SU-DHL-6 (cell line): ENCODE data around the gene CLHC1.

Experiments used
- H2AFZ ChIP-seq: fragments of 200-600 bp; sonication (generic); 2 replicates; pipeline ENCODE4 v1.6.1; 2014; ENCODE audit warnings: low read depth, mild to moderate bottlenecking, moderate library complexity, mixed read lengths, antibody characterized with exemption, low read length; ENCODE audit not compliant: severe bottlenecking
- H3F3A ChIP-seq: fragments of 200-600 bp; shearing (Covaris generic); 2 replicates; pipeline ENCODE4 v1.6.0; 2016; ENCODE audit warnings: antibody characterized with exemption, mild to moderate bottlenecking; ENCODE audit not compliant: insufficient read depth
- H3K27ac ChIP-seq: fragments of 200-600 bp; sonication (generic); 2 replicates; pipeline ENCODE4 v1.5.1; 2016; ENCODE audit warnings: low read depth, mild to moderate bottlenecking, low read length, moderate library complexity, mixed read lengths
- H3K27me3 ChIP-seq: fragments of 200-600 bp; sonication (generic), shearing (Covaris generic); 2 replicates; pipeline ENCODE4 v1.6.0; 2014; ENCODE audit warnings: mild to moderate bottlenecking, low read length
- H3K36me3 ChIP-seq: fragments of 200-600 bp; sonication (generic); 2 replicates; pipeline ENCODE4 v1.6.1; 2014; ENCODE audit warnings: mild to moderate bottlenecking, low read length, mixed read lengths
- H3K4me2 ChIP-seq: fragments of 300-600, 200-600 bp; shearing (Covaris generic), sonication (generic); 2 replicates; pipeline ENCODE4 v1.6.0; 2014; ENCODE audit warnings: low read length, low read depth, mild to moderate bottlenecking; ENCODE audit not compliant: poor library complexity, severe bottlenecking
- H3K4me3 ChIP-seq: fragments of 200-600 bp; sonication (generic); 2 replicates; pipeline ENCODE4 v1.5.1; 2014; ENCODE audit warnings: antibody characterized with exemption, low read length, mild to moderate bottlenecking, mixed read lengths; ENCODE audit not compliant: insufficient read depth, poor library complexity, severe bottlenecking
- H3K79me2 ChIP-seq: fragments of 200-600 bp; sonication (generic); 2 replicates; pipeline ENCODE4 v1.6.1; 2014; ENCODE audit warnings: mild to moderate bottlenecking, low read length, moderate library complexity; ENCODE audit not compliant: insufficient read depth
- H3K9ac ChIP-seq: fragments of 200-600 bp; sonication (generic); 2 replicates; pipeline ENCODE4 v1.7.0; 2014; ENCODE audit warnings: mild to moderate bottlenecking, low read length
- H3K9me2 ChIP-seq: fragments of 200-600 bp; sonication (generic); replicated peaks from 2 replicates; pipeline ENCODE4 v1.6.1; 2014; ENCODE audit warnings: low read length; ENCODE audit not compliant: insufficient read depth
- H3K9me3 ChIP-seq: fragments of 200-600 bp; sonication (generic); 2 replicates; pipeline ENCODE4 v1.6.1; 2014; ENCODE audit warnings: low read length, mixed read lengths; ENCODE audit not compliant: insufficient read depth
- H4K20me1 ChIP-seq: fragments of 200-600 bp; sonication (generic); 2 replicates; pipeline ENCODE4 v1.6.1; 2014; ENCODE audit warnings: low read depth, mild to moderate bottlenecking, antibody characterized with exemption, low read length, moderate library complexity, mixed read lengths
- EZH2phosphoT487 ChIP-seq: fragments of 200-600 bp; sonication (generic), shearing (Covaris generic); conservative IDR thresholded peaks from 2 replicates; pipeline ENCODE4 v1.6.1; 2018; ENCODE audit warnings: mild to moderate bottlenecking, antibody characterized with exemption, low read length, moderate library complexity, mixed read lengths
- TF ChIP-seq, protein P1 (sequence below): fragments of 200-600 bp; sonication (generic); IDR thresholded peaks from one replicate; pipeline ENCODE4 v1.5.1; 2017; ENCODE audit warnings: antibody characterized with exemption, mild to moderate bottlenecking, low read length, moderate library complexity; ENCODE audit not compliant: insufficient read depth, poor library complexity, severe bottlenecking

Gene CLHC1

DNA sequence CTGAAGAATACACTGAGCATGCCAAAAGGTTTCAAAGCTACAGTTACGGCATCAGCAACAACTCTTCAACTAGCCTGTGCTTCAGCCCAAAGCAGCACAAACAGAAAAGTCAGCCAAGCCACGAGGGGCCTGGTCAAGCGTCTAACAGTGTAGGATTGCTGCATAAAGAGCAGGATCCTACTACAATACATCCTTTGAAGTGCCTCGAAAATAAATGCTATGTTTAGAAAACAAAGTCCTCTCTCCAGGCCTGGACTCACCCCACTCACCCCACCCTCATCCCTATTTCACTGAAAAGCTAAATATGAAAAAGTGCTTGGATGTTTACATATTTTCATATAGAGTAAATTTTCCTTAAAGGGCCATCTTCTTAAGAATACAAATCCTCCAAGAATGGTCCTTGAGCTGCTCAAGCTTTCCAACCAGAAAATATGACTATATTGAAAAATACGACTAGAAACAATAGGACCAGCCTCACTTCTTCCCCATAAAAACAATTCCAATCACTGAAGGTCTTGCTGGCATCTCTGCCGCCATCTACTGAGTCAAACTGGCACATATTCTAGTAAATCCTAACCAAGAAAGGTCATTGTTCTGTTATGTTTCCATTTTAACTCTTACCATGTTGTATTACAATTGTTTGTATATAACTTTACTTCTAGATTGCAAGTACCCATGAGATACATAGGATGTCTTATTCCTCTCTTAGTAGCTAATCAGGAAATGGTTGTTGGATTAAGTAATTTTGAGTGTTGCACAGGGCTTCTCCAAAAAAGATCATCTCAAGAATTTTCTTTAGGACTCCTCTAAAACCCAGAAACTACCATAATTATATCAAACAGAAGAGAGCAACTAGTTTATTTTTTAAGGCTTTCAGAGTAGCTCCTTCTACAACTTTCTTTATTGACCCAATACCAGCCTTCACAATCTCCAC, 63.6 kb downstream of the CLHC1 start:
- Histone ChIP-seq H3K4me3 (no peak overlapping the region), H2AFZ (no peak overlapping the region), H3F3A (no peaks in the 10 kb centered on the region; the same call in 1 of the 2 replicates), H3K9ac (no peak overlapping the region), H3K79me2 (no peaks in the 10 kb centered on the region), H3K9me2 (no peaks in the 10 kb centered on the region), H3K9me3 (no peaks in the 10 kb centered on the region), H3K27me3 (no peaks in the 10 kb centered on the region), H4K20me1 (no peaks in the 10 kb centered on the region), H3K4me2 (no peak overlapping the region), H3K36me3 (no peaks in the 10 kb centered on the region), H3K27ac (no peak overlapping the region)
- TF ChIP-seq, protein P1, sequence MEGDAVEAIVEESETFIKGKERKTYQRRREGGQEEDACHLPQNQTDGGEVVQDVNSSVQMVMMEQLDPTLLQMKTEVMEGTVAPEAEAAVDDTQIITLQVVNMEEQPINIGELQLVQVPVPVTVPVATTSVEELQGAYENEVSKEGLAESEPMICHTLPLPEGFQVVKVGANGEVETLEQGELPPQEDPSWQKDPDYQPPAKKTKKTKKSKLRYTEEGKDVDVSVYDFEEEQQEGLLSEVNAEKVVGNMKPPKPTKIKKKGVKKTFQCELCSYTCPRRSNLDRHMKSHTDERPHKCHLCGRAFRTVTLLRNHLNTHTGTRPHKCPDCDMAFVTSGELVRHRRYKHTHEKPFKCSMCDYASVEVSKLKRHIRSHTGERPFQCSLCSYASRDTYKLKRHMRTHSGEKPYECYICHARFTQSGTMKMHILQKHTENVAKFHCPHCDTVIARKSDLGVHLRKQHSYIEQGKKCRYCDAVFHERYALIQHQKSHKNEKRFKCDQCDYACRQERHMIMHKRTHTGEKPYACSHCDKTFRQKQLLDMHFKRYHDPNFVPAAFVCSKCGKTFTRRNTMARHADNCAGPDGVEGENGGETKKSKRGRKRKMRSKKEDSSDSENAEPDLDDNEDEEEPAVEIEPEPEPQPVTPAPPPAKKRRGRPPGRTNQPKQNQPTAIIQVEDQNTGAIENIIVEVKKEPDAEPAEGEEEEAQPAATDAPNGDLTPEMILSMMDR, result peak; percentile 74
- TF ChIP-seq EZH2phosphoT487, result no peak

DNA sequence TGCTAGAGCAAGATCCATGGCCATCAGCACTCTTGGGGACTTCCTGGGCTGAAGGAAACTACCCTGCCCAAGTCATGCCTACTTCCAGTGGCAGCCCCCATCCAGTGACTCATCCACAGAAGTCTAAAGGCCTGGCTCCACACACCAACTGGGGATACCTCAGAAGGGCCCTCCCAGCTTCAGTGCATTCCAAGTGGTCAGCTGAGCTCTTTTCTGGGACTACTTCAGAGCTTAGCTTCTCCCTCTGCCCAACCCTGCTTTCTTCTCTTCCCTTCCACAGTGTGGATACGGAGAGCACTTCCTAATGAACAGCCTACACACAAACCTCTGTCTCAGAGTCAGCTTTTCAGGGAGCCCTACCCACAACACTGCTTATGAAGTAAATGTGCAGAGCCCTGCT, 66.5 kb downstream of the CLHC1 start:
- H3K9me2 ChIP-seq, result no peaks in the 10 kb centered on the region
- no peak overlapping the region for H3K27ac ChIP-seq
- H3K4me2 ChIP-seq, result no peak overlapping the region
- no peak for TF ChIP-seq EZH2phosphoT487
- TF ChIP-seq, protein P1, result no peak
- H3K9ac ChIP-seq, result no peak overlapping the region
- no peak overlapping the region for H3K4me3 ChIP-seq
- no peaks in the 10 kb centered on the region for H3K9me3 ChIP-seq
- no peaks in the 10 kb centered on the region for H3K36me3 ChIP-seq
- H3F3A ChIP-seq, result no peaks in the 10 kb centered on the region
- H3K27me3 ChIP-seq, result no peaks in the 10 kb centered on the region
- H3K79me2 ChIP-seq, result no peaks in the 10 kb centered on the region
- H2AFZ ChIP-seq, result no peak overlapping the region
- H4K20me1 ChIP-seq, result no peaks in the 10 kb centered on the region

- no peak overlapping the region for H3K9ac ChIP-seq
- no peaks in the 10 kb centered on the region for H3K9me2 ChIP-seq
- H3K4me2 ChIP-seq, result no peak overlapping the region
- no peaks in the 10 kb centered on the region for H3K79me2 ChIP-seq
- no peak overlapping the region for H3K27ac ChIP-seq
- H2AFZ ChIP-seq, result no peak overlapping the region
- no peaks in the 10 kb centered on the region for H3F3A ChIP-seq
- no peaks in the 10 kb centered on the region for H3K9me3 ChIP-seq
- no peaks in the 10 kb centered on the region for H3K36me3 ChIP-seq
- no peak overlapping the region for H3K4me3 ChIP-seq
- no peaks in the 10 kb centered on the region for H3K27me3 ChIP-seq
- TF ChIP-seq, protein P1, result no peak
- no peak for TF ChIP-seq EZH2phosphoT487
- no peaks in the 10 kb centered on the region for H4K20me1 ChIP-seq
These were observed 67.3 kb downstream of the CLHC1 start for GRCh38 chr2:55164534-55165480.
